ENCODE data around the gene DCTN1. TPM values are rescaled to one million over a fixed set of nuclear protein-coding genes. Genes with fewer than 3 reads are reported as not detected.
A peak's percentile ranks its signal among the peaks of the same experiment; 100 is the strongest.
"Not testable (repeated sequence)": the region's sequence is repeated elsewhere in the genome, so short reads cannot be mapped to it uniquely, and the experiment has no call there.

DCTN1 gene
- total RNA-seq, 1 experiment from 2014 or later: 145 TPM

DNA sequence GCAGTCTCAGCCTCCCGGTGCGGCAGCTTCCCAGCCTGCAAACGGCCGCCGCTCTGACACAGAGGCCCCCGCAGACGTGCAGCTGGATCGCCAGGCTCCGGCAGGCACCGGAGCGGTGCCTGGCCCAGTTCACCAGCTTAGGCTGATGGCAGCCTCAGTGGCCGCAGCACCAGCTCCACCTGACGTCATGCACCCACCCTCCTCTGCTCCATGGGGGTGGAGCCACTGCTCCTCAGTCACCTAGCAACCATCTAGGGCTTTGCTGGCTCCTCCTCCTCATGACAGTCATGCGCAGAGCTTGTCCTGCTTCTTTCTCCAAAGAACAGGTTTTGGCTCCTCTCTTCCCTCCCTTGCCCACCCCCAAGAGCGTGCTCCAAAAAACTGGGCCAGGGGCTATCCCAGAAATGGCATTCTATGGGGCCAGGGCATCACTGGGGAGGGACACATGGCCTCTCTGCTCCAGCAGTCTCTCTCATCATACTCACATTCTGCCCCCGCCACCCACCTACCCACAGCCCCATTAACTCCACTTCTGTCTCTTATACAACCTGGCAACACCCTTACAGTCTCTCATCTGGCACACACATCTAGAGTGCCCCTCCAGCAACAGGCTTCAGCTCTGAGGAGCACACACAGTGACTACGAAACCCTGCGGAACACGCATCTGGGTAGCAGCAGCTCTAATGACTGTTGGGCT is 5.5 kb downstream of the DCTN1 start:
- in situ Hi-C loops (cut with HindIII; ENCODE audit: low sequenced_read_pairs): no loop called here
- DNase-seq (ENCODE audit: low spot score): peak; percentile 99

- DNase-seq (ENCODE audit: low spot score): peak; percentile 48
- in situ Hi-C loops (cut with HindIII; ENCODE audit: low sequenced_read_pairs): no loop called here
Measured at GRCh38 chr2:74373985-74374384, 6.1 kb downstream of the DCTN1 start.

- in situ Hi-C loops (cut with HindIII; ENCODE audit: low sequenced_read_pairs): no loop called here
- no peak for DNase-seq (ENCODE audit: low spot score)
Measured at GRCh38 chr2:74373221-74373676, 6.9 kb downstream of the DCTN1 start.

DNA sequence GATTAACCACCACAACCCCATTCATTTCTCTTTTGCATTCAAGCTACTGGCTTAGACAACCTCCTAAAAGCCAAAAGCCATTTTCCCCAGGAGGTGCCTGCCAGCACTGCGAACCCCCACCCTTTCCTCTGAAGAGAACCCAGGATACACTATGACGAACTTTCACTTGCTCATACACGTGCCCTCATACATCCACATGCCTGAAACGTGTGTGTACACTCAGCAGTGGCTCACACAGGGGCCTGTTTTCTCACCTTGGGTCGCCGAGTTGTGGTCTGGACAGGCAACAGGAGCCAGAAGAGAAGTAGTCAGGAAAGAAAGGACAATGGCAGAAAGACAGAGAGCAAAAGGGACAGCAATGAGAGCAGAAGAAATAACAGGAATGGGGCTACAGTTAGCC is 7.4 kb downstream of the DCTN1 start:
- in situ Hi-C loops (cut with HindIII; ENCODE audit: low sequenced_read_pairs): no loop called here
- no peak for DNase-seq (ENCODE audit: low spot score)

- in situ Hi-C loops (cut with HindIII; ENCODE audit: low sequenced_read_pairs): no loop called here
- no peak for DNase-seq (ENCODE audit: low spot score)
Measured at GRCh38 chr2:74371421-74371820, 8.7 kb downstream of the DCTN1 start.

DNA sequence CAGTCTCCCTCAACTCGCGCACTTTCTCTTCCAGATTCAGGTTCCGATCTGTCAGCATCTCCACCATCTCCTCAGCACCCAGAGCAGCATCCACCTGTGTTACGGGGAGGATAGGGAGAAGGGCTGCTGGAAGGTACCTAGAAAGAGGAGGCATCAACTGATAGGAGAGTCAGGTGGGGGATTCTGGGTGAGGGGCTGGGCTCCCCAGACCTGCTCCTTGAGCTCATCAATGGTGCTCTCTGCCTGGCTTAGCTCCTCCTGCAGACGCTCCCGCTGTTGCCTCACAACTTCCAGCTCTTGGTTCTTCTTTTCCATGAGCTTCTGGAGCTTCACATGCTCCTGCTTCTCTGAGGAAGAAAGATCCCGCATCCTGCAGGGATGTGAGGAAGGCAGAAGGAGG is 10.1 kb downstream of the DCTN1 start:
- in situ Hi-C loops (cut with HindIII; ENCODE audit: low sequenced_read_pairs): no loop called here
- DNase-seq (ENCODE audit: low spot score): no peak

DNA sequence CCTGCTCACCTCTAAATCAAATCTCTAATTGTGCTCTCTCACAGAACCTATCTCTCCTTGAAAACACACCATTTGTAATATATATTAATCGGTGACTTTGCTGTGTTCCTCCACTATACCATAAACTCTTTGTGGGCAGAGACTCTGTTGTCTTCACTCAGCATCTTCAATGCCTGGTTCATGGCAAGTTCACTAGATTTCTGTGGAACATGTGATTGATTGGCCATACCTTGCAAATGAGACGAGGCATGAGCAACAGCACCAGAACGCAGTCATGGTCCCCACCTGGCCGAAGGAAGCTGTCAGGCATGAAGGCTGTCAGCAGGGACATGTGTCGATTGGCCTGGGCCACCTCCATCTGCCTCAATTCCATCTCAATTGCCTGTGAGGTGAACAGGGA is 11.6 kb downstream of the DCTN1 start:
- in situ Hi-C loops (cut with HindIII; ENCODE audit: low sequenced_read_pairs): no loop called here
- DNase-seq (ENCODE audit: low spot score): no peak

DNA sequence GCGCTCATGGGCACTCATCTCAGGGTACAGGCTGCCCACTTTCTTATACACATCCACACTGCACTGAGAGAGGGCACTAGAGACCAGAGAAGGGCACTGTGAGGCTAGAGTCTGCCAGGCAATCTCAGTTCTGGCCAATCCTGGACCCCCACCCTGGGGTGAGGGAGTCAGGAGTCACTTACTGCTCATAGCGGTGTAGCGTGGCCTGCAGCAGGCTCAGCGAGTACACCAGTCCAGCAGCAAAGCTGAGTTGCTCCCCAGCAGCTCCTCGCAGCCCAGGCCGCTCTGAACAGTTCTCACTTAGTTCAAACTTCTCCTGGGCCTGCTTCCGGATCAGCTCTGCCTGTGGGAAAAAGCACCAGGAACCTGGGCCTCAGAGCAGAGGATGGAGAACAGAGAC is 12.3 kb downstream of the DCTN1 start:
- in situ Hi-C loops (cut with HindIII; ENCODE audit: low sequenced_read_pairs): no loop called here
- DNase-seq (ENCODE audit: low spot score): no peak

GRCh38 chr2:74366036-74366435 is 14.1 kb downstream of the DCTN1 start:
- DNase-seq (ENCODE audit: low spot score): no peak
- in situ Hi-C loops (cut with HindIII; ENCODE audit: low sequenced_read_pairs): no loop called here

- in situ Hi-C loops (cut with HindIII; ENCODE audit: low sequenced_read_pairs): no loop called here
- peak; percentile 31 for DNase-seq (ENCODE audit: low spot score)
Measured at GRCh38 chr2:74364533-74365505, 15.3 kb downstream of the DCTN1 start.

DNA sequence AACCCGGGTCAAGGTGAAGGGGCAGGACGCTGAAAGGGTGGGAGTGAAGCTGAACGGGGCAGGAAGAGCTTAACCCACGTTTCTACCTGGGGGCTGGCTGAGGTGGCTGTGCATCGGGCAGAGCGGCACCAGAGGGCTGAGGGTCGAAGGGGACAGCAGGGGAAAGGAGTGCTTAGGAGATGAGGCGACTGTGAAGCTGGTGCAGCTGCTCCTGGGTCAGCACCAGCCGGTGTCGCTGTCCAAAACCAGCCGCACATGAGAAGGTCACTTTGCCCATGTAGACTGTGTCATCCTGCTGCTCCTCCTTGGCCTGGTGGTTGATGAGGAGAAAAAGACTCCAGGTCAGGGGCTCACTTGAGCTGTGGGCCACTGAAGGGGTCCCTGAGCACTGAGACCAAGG is 18.8 kb downstream of the DCTN1 start:
- in situ Hi-C loops (cut with HindIII; ENCODE audit: low sequenced_read_pairs): no loop called here
- DNase-seq (ENCODE audit: low spot score): no peak

- in situ Hi-C loops (cut with HindIII; ENCODE audit: low sequenced_read_pairs): no loop called here
- no peak for DNase-seq (ENCODE audit: low spot score)
Measured at GRCh38 chr2:74357627-74358026, 22.5 kb downstream of the DCTN1 start.

DNA sequence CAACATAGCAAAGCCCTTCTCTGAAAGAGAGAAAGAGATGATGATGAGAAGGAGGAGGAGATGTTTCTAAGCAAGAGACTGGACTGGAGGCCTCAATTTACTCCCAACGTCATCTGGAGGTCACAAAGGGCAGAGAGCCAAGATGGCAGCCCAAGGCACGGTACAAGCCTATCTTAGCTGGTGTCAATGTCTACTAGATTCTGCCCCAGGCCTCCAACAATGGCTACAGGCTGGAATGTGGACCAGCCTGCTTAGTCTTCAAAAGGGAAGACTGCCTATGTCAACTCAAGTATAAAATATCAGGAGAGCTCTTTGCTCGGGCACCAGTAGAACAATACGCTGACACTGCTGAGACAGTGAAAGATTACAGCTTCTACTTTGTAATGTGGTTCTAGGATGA is 30.2 kb downstream of the DCTN1 start:
- DNase-seq (ENCODE audit: low spot score): no peak
- in situ Hi-C loops (cut with HindIII; ENCODE audit: low sequenced_read_pairs): no loop called here

DNA sequence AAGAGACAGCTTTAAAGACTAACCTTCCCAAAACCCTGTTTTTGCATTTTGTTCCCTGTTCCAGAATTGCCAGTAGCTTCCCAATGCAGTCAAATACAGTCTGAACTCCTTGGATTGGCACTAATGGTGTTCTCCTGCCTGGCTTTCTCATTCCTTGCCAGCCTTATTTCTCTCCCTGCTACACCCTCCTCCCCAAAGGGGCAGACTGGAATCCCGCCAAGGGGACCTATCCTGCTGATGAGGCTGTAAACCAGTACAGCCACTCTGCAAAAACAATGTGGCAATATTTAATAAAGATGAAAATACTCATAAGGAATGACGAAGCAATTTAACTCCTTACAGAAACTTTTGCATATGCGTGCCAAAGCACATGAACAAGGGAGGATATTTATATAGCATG is 32.4 kb downstream of the DCTN1 start:
- in situ Hi-C loops (cut with HindIII; ENCODE audit: low sequenced_read_pairs): no loop called here
- DNase-seq (ENCODE audit: low spot score): no peak

DNA sequence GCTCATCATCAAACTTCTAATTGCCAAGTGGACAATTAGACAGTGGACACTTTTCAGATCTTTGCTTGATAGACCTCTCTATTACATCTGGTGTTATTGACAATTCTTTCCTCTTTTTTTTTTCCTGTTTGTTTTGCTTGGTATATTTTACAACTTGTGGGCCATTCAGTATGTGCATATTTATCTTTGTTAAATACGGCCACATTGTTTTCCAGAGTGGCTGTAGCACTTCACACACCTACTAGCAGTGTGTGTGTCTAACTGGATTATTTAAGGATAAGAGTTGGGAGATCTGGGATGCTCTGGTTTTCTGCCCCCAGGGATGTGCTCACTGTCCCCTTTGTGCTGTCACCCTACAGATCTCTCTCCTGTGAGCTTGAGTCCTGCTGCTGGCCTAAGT is 32.8 kb downstream of the DCTN1 start:
- in situ Hi-C loops (cut with HindIII; ENCODE audit: low sequenced_read_pairs): no loop called here
- DNase-seq (ENCODE audit: low spot score): no peak

GRCh38 chr2:74345272-74345943 is 34.7 kb downstream of the DCTN1 start:
- in situ Hi-C loops (cut with HindIII; ENCODE audit: low sequenced_read_pairs): no loop called here
- no peak for DNase-seq (ENCODE audit: low spot score)

GRCh38 chr2:74343316-74343715 is 36.8 kb downstream of the DCTN1 start, which contains the start of gene SLC4A5:
TSS of gene SLC4A5 (minus strand) at chr2:74343416. CDS start at chr2:74315023, 28,393 bp downstream.
- in situ Hi-C loops (cut with HindIII; ENCODE audit: low sequenced_read_pairs): no loop called here
- DNase-seq (ENCODE audit: low spot score): no peak

DNA sequence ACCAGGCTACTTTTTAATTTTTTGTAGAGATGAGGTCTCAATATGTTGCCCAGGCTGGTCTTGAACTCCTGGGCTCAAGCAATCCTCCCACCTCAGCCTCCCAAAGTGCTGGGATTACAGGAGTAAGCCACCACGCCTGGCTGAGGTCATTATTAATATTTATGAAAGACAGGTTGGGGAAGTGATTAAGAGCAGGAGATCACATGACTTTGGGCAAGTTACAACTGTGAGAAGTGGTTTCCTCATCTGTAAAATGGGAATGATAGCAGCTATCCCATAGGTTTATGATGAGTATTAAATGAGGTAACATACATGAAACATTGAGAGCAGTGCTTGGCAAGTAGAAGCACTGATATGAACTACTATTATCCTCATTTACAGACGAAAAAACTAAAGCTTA is 43.9 kb downstream of the DCTN1 start:
- in situ Hi-C loops (cut with HindIII; ENCODE audit: low sequenced_read_pairs); DNase-seq (ENCODE audit: low spot score): not testable (repeated sequence)

DNA sequence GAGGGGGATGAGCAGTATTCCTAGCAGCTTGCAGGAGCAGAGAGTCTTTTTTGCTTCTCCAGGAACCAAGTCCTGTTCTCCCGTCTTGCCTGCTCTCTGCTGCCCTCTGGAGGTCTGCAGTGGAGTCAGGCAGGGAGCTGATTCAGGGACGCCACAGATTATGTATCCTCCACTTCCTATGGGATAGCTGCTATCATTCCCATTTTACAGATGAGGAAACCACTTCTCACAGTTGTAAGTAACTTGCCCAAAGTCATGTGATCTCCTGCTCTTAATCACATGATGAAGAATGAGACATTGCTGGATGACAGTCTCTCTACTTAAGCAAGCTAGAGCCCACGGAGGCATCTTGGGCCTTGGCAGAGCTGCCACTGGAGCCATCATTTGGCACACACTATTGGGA is 45.2 kb downstream of the DCTN1 start:
- peak; percentile 92 for DNase-seq (ENCODE audit: low spot score)

More for the DNA sequence above, 45.2 kb downstream of the DCTN1 start:
- in situ Hi-C loops (cut with HindIII; ENCODE audit: low sequenced_read_pairs): no loop called here
